ENCODE measurements around the gene FLT3. TPM values are rescaled to one million over a fixed set of nuclear protein-coding genes. Genes with fewer than 3 reads are reported as not detected.

Gene FLT3
- total RNA-seq, 1 donor from 2014 or later: not detected

GRCh38 chr13:27969866-27970229, 130.5 kb downstream of the FLT3 start:
- TF ChIP-seq, protein P1, sequence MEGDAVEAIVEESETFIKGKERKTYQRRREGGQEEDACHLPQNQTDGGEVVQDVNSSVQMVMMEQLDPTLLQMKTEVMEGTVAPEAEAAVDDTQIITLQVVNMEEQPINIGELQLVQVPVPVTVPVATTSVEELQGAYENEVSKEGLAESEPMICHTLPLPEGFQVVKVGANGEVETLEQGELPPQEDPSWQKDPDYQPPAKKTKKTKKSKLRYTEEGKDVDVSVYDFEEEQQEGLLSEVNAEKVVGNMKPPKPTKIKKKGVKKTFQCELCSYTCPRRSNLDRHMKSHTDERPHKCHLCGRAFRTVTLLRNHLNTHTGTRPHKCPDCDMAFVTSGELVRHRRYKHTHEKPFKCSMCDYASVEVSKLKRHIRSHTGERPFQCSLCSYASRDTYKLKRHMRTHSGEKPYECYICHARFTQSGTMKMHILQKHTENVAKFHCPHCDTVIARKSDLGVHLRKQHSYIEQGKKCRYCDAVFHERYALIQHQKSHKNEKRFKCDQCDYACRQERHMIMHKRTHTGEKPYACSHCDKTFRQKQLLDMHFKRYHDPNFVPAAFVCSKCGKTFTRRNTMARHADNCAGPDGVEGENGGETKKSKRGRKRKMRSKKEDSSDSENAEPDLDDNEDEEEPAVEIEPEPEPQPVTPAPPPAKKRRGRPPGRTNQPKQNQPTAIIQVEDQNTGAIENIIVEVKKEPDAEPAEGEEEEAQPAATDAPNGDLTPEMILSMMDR (IDR thresholded peaks at IDR 0.05): no peak
- Mint-ChIP-seq H3K4me1 (ENCODE audit: low read depth) (peaks cover 14% of the 10 kb centered on the region), H3K27me3 (ENCODE audit: low read depth) (peaks cover 84% of the 10 kb centered on the region), H3K4me3 (ENCODE audit: unreplicated experiment) (no peak overlapping the region), H3K9me3 (ENCODE audit: low read depth) (no peaks in the 10 kb centered on the region), H3K36me3 (ENCODE audit: low read depth) (no peaks in the 10 kb centered on the region), H3K27ac (ENCODE audit: unreplicated experiment) (no peak overlapping the region)
- no peak for DNase-seq (ENCODE audit: low spot score)

- Mint-ChIP-seq H3K9me3 (ENCODE audit: low read depth) (no peaks in the 10 kb centered on the region), H3K4me1 (ENCODE audit: low read depth) (peaks cover 14% of the 10 kb centered on the region), H3K4me3 (ENCODE audit: unreplicated experiment) (no peak within 1 kb of the TSS), H3K36me3 (ENCODE audit: low read depth) (no peaks in the 10 kb centered on the region), H3K27me3 (ENCODE audit: low read depth) (peaks cover 83% of the 10 kb centered on the region), H3K27ac (ENCODE audit: unreplicated experiment) (no peak within 1 kb of the TSS)
- TF ChIP-seq, protein P1 (IDR thresholded peaks at IDR 0.05): no peak
- DNase-seq (ENCODE audit: low spot score): no peak
Observed at GRCh38 chr13:27969082-27969865, 131.1 kb downstream of the FLT3 start, which contains the start of gene CDX2. Gene CDX2 (minus strand): TSS chr13:27969315. CDS start chr13:27969006, 309 bp downstream.

GRCh38 chr13:27968316-27969081, 131.9 kb downstream of the FLT3 start:
- peak; percentile 86 for DNase-seq (ENCODE audit: low spot score)
- Mint-ChIP-seq H3K36me3 (ENCODE audit: low read depth) (no peaks in the 10 kb centered on the region), H3K9me3 (ENCODE audit: low read depth) (no peaks in the 10 kb centered on the region), H3K27me3 (ENCODE audit: low read depth) (peaks cover 81% of the 10 kb centered on the region), H3K27ac (ENCODE audit: unreplicated experiment) (no peak overlapping the region), H3K4me1 (ENCODE audit: low read depth) (peaks cover 14% of the 10 kb centered on the region), H3K4me3 (ENCODE audit: unreplicated experiment) (no peak overlapping the region)
- TF ChIP-seq, protein P1 (IDR thresholded peaks at IDR 0.05): no peak

GRCh38 chr13:27967736-27968315, 132.6 kb downstream of the FLT3 start:
- peaks cover 14% of the 10 kb centered on the region for H3K4me1 Mint-ChIP-seq (ENCODE audit: low read depth)
- TF ChIP-seq, protein P1 (IDR thresholded peaks at IDR 0.05): no peak
- no peaks in the 10 kb centered on the region for H3K9me3 Mint-ChIP-seq (ENCODE audit: low read depth)
- H3K4me3 Mint-ChIP-seq (ENCODE audit: unreplicated experiment): peak overlapping the region; percentile 19
- no peaks in the 10 kb centered on the region for H3K36me3 Mint-ChIP-seq (ENCODE audit: low read depth)
- H3K27me3 Mint-ChIP-seq (ENCODE audit: low read depth): peaks cover 81% of the 10 kb centered on the region
- DNase-seq (ENCODE audit: low spot score): no peak
- no peak overlapping the region for H3K27ac Mint-ChIP-seq (ENCODE audit: unreplicated experiment)

GRCh38 chr13:27967203-27967735, 133.1 kb downstream of the FLT3 start:
- Mint-ChIP-seq H3K4me3 (ENCODE audit: unreplicated experiment) (no peak overlapping the region), H3K27ac (ENCODE audit: unreplicated experiment) (no peak overlapping the region), H3K36me3 (ENCODE audit: low read depth) (no peaks in the 10 kb centered on the region), H3K9me3 (ENCODE audit: low read depth) (no peaks in the 10 kb centered on the region), H3K4me1 (ENCODE audit: low read depth) (peaks cover 14% of the 10 kb centered on the region), H3K27me3 (ENCODE audit: low read depth) (peaks cover 80% of the 10 kb centered on the region)
- DNase-seq (ENCODE audit: low spot score): no peak
- TF ChIP-seq, protein P1 (IDR thresholded peaks at IDR 0.05): no peak

All from chondrocyte (in vitro differentiated cells).